Measurements from ENCODE around the gene CDH4. TPM values are rescaled to one million over a fixed set of nuclear protein-coding genes. Genes with fewer than 3 reads are reported as not detected.

Gene CDH4
- total RNA-seq, 4 donors from 2014 or later = under 0.01 to 0.56 (median 0.19) TPM; not detected in 1

- TF ChIP-seq CTCF (IDR thresholded peaks at IDR 0.05) = no peak
- ATAC-seq (ENCODE audit: low FRiP score) = no peak
- DNase-seq (ENCODE audit: low spot score) = no peak
Measured at GRCh38 chr20:61505508-61505907, 253.4 kb downstream of the CDH4 start.

- no peak for TF ChIP-seq CTCF (IDR thresholded peaks at IDR 0.05)
- DNase-seq (ENCODE audit: low spot score) (no peak), ATAC-seq (ENCODE audit: low FRiP score) (no peak)
Measured at GRCh38 chr20:61507778-61508177, 255.7 kb downstream of the CDH4 start.

- ATAC-seq (ENCODE audit: low FRiP score) (no peak), DNase-seq (ENCODE audit: low spot score) (no peak)
- no peak for TF ChIP-seq CTCF (IDR thresholded peaks at IDR 0.05)
Measured at GRCh38 chr20:61508301-61509096, 256.4 kb downstream of the CDH4 start.

- DNase-seq (ENCODE audit: low spot score) (no peak), ATAC-seq (ENCODE audit: low FRiP score) (no peak)
- TF ChIP-seq CTCF (IDR thresholded peaks at IDR 0.05) = no peak
Measured at GRCh38 chr20:61510778-61511330, 258.8 kb downstream of the CDH4 start.

GRCh38 chr20:61512475-61512874, 260.4 kb downstream of the CDH4 start:
- ATAC-seq (ENCODE audit: low FRiP score) (no peak), DNase-seq (ENCODE audit: low spot score) (no peak)
- no peak for TF ChIP-seq CTCF (IDR thresholded peaks at IDR 0.05)

GRCh38 chr20:61513124-61514017, 261.3 kb downstream of the CDH4 start:
- no peak for ATAC-seq (ENCODE audit: low FRiP score)
- no peak for DNase-seq (ENCODE audit: low spot score)

More at GRCh38 chr20:61513124-61514017, 261.3 kb downstream of the CDH4 start:
- no peak for TF ChIP-seq CTCF (IDR thresholded peaks at IDR 0.05)
